ENCODE results near the gene YIF1A.
A peak's percentile ranks its signal among the peaks of the same experiment; 100 is the strongest.
"Not testable (repeated sequence)": the region's sequence is repeated elsewhere in the genome, so short reads cannot be mapped to it uniquely, and the experiment has no call there.

Gene YIF1A

DNA sequence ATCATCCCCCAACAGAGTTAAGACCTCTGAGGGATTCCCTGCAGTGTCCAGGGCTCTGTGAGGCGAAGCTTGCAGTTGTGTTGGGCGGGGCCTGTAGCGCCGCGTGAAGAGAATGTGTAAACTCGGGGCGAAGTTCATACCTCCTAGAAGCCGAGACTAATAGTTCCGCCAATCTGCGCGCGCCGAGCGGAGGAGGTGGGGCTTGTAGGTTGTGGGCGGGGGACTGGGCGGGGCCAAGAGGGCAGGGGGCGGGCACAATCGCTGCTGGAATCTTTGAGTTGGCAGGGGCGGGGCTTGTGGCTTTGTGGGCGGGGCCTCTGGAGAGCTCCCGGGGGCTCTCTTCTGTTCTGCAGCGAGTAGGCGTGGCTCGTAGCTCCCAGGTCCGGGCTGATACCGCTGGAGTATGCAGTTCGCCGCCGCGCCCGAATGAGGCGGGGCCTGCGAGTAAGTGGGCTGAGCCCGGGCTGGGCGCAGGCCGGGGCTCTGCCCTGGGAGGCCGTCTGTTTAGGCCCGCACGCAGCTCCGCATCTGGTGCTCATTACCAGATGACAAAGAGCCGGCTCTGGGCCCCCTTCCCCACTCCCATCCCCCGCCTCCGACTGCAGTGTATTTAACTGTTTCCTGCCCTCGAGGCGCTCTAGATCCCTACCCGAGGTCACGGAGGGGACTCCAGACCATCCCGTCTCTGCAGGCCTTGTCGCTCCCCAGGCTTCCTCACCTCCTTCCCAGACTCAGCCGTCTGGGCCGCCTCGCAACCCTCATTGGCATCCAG lies 23.8 kb upstream of the YIF1A start:
- H3K4me3 ChIP-seq (ENCODE audit: low read depth, low read length) = peak overlapping the region; percentile 66
- TF ChIP-seq, protein P1, sequence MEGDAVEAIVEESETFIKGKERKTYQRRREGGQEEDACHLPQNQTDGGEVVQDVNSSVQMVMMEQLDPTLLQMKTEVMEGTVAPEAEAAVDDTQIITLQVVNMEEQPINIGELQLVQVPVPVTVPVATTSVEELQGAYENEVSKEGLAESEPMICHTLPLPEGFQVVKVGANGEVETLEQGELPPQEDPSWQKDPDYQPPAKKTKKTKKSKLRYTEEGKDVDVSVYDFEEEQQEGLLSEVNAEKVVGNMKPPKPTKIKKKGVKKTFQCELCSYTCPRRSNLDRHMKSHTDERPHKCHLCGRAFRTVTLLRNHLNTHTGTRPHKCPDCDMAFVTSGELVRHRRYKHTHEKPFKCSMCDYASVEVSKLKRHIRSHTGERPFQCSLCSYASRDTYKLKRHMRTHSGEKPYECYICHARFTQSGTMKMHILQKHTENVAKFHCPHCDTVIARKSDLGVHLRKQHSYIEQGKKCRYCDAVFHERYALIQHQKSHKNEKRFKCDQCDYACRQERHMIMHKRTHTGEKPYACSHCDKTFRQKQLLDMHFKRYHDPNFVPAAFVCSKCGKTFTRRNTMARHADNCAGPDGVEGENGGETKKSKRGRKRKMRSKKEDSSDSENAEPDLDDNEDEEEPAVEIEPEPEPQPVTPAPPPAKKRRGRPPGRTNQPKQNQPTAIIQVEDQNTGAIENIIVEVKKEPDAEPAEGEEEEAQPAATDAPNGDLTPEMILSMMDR (IDR thresholded peaks at IDR 0.05; ENCODE audit: low read depth, low read length) = no peak

DNA sequence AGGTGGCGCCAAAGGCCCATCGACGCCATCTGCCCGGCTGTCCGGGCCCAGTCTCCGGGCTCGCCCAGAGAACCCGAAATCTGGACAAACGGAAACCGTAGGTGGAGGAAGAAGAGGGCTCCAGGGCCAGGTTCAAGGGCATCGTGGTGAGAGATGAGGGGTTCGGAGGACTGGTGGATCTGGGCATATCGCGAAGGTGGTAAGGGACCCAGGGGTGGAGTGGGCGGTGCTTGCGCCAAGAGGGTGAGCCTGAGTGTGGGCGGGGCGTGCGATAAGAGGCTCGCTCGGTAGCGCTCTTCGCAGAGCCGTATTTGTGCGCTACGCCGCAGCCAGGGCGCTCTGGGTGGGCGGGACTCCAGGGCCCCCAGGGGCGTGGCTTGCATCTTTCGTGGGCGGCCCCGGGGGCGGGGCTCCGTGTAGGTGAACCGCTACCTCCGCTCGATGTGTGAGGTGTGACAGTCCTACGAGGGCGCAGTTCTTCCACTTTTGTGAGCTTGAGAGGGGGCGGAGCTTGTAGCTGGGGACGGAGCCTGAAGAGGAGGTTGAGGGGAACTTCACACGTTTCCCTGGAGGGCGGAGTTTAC lies 23.1 kb upstream of the YIF1A start:
- peak overlapping the region; percentile 66 for H3K4me3 ChIP-seq (ENCODE audit: low read depth, low read length)
- TF ChIP-seq, protein P1 (IDR thresholded peaks at IDR 0.05; ENCODE audit: low read depth, low read length) = no peak; the same call in 1 of the 2 replicates

GRCh38 chr11:66311470-66311964 lies 22.6 kb upstream of the YIF1A start:
- TF ChIP-seq, protein P1 (IDR thresholded peaks at IDR 0.05; ENCODE audit: low read depth, low read length) = peak; percentile 92; the same call in 1 of the 2 replicates
- H3K4me3 ChIP-seq (ENCODE audit: low read depth, low read length) = peak overlapping the region; percentile 66

DNA sequence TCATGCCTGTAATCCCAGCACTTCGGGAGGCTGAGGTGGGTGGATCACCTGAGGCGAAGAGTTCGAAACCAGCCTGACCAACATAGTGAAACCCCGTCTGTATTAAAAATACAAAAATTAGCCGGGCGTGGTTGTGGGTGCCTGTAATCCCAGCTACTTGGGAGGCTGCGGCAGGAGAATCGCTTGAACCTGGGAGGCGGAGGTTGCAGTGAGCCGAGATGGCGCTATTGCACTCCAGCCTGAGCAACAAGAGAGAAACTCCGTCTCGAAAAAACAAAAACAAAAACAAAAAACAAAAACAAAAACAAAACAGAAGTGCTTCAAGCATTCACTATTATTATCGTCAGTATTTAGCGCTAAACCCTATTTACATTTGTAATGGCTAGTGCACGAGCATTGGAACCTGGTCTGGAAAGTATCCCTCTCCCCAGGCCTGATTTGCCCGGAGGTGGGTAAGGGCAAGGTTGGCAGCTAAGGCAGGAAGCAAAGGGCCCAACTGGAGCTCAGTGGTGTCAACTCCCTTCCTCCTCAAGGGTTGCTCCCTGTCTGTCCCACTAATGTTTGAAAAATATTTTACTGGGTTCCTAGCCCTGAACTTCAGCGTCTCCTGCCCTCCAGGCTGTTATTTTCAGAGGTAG lies 22.0 kb upstream of the YIF1A start:
- H3K4me3 ChIP-seq (ENCODE audit: low read depth, low read length) = not testable (repeated sequence)

GRCh38 chr11:66310324-66310723 lies 21.4 kb upstream of the YIF1A start:
- TF ChIP-seq, protein P1 (IDR thresholded peaks at IDR 0.05; ENCODE audit: low read depth, low read length) = no peak
- H3K4me3 ChIP-seq (ENCODE audit: low read depth, low read length) = no peak overlapping the region

- TF ChIP-seq, protein P1 (IDR thresholded peaks at IDR 0.05; ENCODE audit: low read depth, low read length) = no peak
- no peak overlapping the region for H3K4me3 ChIP-seq (ENCODE audit: low read depth, low read length)
Observed at GRCh38 chr11:66309475-66309874, 20.5 kb upstream of the YIF1A start.

- no peak overlapping the region for H3K4me3 ChIP-seq (ENCODE audit: low read depth, low read length)
- TF ChIP-seq, protein P1 (IDR thresholded peaks at IDR 0.05; ENCODE audit: low read depth, low read length) = no peak
Observed at GRCh38 chr11:66302656-66303055, 13.7 kb upstream of the YIF1A start.

All from WI38 (cell line).